Stimulated activated CD8-positive, alpha-beta memory T cell treated with anti-CD3 and anti-CD28 coated beads, Interleukin-15, amount 100 ng/mL, for 4 hours (primary cell): ENCODE data around the gene HK3.

ENCODE experiments used
- DNase-seq, 2 donors: peaks; one replicate each; pipeline ENCODE4 v3.0.0-alpha.2; 2020; ENCODE audit warnings: low read depth in 2 of 2

Gene HK3

DNA sequence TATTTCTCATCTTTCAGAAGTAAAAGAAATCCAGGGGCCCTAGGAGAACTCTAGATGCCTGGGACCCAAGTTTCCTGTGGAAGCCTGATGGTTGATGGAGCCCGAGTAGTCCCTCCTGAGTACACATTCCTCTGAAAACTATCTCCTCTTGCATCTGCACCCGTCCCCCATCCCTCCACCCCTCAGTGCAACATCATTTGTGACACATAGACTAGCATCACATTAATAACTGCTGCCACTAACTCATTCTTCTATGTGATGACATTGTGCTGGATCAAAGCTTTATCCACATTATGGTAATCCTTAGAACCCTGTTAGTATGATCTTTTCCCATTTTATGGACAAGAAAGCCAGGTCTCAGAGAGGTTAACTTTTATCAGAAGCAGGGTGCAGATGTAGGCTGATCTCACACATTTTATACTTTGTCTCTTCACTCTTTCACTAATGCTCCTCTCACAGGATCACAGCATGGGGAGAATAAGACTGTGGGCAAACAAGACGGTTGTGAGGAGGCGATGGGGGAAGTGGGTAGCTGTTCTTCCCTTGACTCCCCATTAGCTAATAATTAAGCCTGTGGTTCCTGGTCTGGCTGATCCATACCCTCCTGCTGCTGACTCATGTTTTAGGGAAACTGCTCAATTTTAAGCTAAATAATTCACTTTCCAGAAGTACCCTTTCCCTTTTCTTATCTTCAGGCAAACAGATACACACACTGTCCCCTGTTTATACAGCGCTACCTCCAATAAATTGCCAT, 3.9 kb upstream of the HK3 start:
- DNase-seq = no peak

GRCh38 chr5:176902102-176902814, 3.1 kb upstream of the HK3 start:
- no peak for DNase-seq

- DNase-seq = no peak
Measured at GRCh38 chr5:176901260-176902101, 2.3 kb upstream of the HK3 start.

DNA sequence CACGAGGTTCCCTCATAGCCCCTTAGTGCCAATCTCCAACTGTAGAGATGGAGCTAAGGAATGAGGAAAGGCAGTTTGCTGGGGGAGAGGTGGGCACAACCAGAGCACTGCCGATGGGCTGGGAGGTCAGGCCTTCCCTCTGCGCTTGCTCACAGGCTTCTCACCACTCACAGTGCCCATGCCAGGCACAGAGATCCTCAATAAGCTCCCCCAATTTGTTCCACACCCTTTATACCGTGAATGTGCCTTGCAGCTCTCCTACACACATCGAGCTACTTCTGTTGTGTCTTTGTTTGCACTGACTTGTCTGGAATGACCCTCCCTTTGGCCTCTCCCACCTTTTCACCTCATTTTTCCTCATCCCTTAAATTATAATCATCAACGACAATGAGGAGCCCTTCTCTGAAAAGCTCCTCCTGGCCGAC, 1.6 kb upstream of the HK3 start:
- no peak for DNase-seq

GRCh38 chr5:176899946-176900779, 1.0 kb upstream of the HK3 start:
- DNase-seq = no peak

GRCh38 chr5:176897263-176897662, 1.9 kb downstream of the HK3 start:
- DNase-seq = no peak

DNA sequence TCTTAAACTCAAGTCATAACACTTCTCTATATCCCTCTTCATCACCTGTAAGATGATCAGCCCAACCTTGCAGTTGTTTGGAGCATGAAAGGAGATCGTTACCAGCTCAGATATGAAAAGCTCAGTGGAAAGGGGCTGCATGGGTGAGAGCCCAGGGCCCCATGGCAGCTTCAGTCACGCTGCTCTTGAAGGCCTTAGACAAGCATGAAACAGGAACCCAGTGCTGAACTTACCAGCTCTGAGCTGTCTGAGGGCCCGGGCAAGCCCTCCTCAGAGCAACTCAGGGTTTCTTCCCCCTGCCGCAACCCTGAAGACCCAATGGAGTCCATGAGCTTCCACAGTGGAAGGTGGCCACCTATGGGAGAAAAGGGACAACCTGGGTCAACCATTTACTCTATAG, 3.3 kb downstream of the HK3 start:
- DNase-seq = no peak

GRCh38 chr5:176894298-176894697, 4.8 kb downstream of the HK3 start:
- no peak for DNase-seq

DNA sequence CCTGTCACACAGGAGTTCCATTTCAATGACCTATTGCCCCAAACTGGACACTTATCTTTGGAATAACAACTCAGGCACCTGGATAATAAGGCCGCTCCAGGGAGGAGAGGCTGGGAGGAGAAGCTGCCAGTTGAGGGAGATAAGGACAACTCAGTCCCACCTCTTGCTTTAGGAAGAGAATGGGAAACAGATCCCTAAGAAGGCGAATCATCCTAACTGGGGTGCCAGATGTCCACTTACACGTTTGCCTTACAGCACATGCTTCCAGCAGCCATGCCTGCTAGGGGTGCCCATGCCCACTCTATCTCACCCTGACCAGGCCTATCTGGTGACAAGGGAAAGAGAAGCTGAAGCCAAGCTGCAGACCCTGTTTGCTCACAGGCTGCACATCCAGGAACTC, 6.5 kb downstream of the HK3 start:
- no peak for DNase-seq

DNA sequence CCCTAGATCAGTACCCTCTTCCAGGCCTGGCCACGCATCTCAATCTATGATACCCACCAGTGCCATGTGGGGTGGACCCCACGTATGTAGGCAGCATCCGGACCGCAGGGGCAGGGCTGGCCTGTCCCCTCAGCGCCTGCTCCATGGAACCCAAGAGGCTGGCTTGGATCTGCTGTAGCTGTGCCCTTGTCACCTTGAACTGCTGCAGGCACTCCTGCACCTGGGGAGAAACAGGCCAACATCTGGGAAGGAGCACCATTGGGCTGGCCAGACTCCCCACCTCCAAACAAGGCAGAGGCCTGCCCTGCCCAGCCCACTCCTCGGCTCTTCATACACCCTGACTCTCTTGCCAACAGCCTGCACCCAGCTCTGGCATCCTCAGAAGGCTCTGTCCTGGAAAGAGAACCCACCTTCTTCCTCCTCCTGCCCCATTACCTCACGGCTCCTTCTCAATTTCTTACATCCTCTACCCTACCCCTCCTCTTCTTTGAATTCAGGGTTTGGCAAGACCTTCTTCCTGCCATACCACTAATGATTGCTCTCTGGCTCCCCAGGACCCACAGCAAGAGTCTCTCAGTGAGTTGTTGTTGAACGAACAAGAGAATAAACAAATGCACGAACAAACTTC, 7.7 kb downstream of the HK3 start:
- no peak for DNase-seq

DNA sequence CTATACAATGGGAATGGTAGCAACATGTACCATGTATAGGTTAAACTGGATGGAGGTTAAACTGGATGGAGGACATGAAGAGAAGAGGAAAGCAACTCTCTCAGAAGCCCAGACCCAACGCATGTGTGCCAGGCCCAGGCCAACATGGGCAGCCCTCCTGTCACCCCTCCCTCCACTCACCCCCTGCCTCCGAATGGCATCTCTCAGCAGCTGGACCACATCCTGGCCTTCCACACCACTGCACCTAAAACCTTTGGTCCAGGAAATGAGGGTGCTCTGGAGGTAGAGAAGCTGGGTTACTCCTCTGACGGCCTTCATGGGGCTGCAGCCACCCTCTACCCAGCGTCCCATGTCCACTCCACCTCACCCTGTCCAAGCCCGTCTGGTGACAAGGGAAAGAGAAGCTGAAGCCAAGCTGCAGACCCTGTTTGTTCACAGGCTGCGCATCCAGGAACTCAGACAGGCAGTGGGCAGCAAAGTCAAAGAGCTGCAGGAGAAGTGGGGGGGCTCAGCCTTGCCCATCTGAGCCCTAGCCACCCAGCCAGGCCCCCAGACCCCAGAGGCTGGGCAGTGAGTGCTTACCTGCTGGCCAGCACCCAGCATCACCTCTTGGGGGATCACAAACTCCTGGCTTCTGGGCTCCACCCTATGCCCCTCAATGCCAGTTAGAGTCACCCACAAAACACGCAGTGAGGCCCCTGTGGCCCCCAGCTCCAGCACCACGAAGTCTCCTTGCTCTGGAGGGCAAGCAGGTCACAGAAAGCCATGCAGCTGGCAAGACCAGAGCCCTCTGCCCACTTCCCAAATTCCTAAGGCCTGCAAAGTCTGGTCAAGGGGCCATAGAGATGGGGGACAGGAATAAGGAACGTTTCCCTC, 8.5 kb downstream of the HK3 start:
- no peak for DNase-seq

DNA sequence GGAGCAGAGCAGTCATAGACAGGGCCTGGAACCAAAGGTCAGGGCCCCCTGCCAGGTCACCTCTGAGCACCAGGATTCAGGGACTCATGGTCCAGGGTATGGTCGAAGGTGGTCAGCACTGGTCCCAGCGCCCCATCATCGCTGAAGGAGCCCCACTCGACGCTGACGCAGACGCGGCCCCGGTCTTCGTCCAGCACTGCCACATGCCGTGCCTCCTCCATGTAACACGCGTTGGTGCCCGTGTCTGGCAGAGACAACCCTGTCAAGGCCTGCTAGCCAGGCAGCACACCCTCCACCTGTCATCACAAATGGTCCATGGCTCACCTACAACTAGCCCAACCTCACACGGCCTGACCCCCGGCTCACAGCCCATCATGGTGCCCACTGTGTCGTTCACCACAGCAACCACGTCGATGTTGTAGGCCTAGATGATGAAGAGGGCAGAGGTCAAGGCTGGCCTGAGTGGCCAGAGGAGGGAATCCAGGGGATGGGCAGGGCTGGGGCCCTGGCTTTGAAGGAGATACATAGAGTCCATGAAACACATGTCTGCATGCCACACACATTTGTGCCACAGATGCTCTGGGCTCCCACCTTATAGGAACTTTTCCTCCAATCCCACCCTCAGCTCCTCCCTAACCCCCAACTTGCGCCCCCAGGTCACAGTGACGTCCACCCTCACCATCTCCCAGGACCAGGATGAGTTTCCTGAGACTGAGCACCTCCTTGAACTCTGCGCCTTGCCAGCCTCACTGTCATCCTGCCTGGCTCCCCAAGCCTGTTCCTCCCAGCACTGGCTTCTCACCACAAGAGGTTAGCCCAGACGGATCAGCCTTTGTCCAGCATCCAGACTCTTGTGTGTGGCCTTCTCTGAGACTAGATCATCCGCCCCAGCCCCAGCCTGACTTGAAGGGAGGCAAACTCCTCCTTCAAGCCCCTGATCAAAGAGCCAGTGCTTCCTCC, 9.5 kb downstream of the HK3 start:
- no peak for DNase-seq

GRCh38 chr5:176888865-176889165, 10.3 kb downstream of the HK3 start:
- no peak for DNase-seq

GRCh38 chr5:176888016-176888864, 10.9 kb downstream of the HK3 start:
- no peak for DNase-seq

DNA sequence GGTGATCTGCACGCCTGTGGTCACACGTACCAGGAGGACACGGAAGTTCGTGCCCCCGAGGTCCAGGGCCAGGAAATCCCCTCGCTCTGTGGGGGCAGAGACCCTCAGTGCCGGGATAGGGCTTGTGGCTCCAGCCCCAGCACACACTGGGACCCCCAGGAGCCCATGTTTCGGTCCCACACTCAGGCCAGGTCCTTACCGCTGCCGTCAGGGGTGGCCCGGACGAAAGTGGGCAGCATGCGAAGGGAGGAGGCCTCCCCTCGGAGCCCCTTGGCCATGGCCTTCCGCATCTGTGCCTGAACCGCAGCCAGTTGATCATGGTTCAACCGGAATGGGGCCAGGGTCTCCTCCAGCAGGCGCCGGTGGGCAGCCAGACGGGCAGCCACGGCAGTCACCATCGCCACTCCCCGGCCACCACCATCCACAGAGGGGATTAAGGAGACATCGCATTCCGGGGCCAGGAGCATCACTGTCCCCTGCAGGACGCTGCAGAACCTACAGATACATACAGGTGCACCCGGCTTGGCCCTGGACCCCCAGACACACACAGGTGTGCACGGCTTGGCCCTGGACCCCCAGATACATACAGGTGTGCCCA, 11.8 kb downstream of the HK3 start:
- no peak for DNase-seq

- DNase-seq = no peak
Measured at GRCh38 chr5:176886336-176887251, 12.6 kb downstream of the HK3 start.

DNA sequence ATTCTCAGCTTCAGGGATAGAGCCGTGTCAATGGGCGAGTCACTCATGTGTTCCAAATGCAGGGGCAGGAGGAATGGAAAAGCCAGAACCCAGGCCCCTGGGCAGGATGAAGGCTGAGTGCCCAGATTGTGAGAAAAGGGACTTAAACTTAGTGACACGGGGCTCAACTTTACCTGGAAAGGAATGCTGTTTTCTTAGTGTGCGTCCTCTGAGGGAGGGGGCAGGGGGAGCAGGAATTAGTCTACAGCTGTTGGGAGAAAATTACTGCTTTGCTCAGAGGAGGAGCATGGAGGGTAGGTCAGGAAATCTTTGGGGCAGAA, 14.6 kb downstream of the HK3 start:
- DNase-seq = no peak
